Muscle of arm (tissue), 14 donors: ENCODE data around the gene PPP4R4. TPM values are rescaled to one million over a fixed set of nuclear protein-coding genes. Genes with fewer than 3 reads are reported as not detected.
A peak's percentile ranks its signal among the peaks of the same experiment; 100 is the strongest.

ENCODE experiments used
- DNase-seq: peaks from one replicate; pipeline ENCODE4 v3.0.0-alpha.2; 2013
- long read RNA-seq, 11 donors: transcript quantifications; one replicate each; lab custom pipeline, GENCODE V29; 2026
- polyA plus RNA-seq, 12 donors: library from polyadenylated mRNA; unstranded; fragments of 120-200 nt; gene quantifications; one replicate each; pipeline ENCODE4 v1.2.1, GENCODE V29; 2013; ENCODE audit not compliant: insufficient read length in 12 of 12

The PPP4R4 gene
- polyA plus RNA-seq, result under 1 TPM in 8 of 12 donors, not detected in 4; 0.10 to 0.30 (median 0.19) TPM
- long read RNA-seq, donor 1, result 0 reads
- long read RNA-seq, donor 2, result 0 reads
- long read RNA-seq, donor 3, result 0 reads
- long read RNA-seq, donor 4, result 0 reads
- long read RNA-seq, donor 5, result 0 reads
- long read RNA-seq, donor 6, result 0 reads
- long read RNA-seq, donor 7, result 0 reads
- long read RNA-seq, donor 8, result 0 reads
- long read RNA-seq, donor 9, result 0 reads
- long read RNA-seq, donor 10, result 0 reads
- long read RNA-seq, donor 11, result 0 reads

DNA sequence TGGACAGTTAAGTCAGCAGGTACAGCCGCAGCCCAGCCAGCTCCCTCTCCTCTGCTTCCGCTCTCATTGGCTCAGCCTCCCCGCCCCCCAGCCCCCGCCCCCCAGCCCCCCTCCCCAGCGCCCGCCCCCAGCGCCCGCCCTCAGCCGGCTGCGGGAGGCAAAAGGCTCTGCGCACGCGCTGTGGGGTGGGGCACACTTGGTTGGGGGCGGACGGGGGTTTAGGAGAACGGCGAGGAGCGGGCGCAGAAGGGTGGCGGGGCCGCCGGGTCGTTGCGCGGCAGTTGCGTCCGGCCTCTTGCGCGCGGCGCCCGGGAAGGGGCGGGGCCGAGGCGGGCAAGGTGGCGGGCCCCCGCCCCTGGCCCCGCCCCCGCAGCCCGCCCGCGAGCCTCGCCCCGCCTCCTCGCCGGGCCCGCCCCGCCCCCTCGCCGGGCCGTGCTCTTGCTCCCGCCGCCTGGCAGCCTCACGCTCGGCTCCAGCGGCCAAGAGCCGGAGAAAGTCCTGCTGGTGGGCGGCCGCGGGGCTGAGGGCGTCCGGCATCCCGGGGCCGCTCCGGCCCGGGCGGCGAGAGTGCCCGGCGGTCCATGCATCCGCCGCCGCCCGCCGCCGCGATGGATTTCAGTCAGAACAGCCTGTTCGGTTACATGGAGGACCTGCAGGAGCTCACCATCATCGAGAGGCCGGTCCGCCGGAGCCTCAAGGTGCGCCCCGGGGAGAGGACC is at the start of gene PPP4R4:
Gene PPP4R4 (plus strand): TSS at position 438 of the 719 bp plus-strand sequence. CDS start 144 bp downstream, at position 582.
- DNase-seq, result peak; percentile 69

DNA sequence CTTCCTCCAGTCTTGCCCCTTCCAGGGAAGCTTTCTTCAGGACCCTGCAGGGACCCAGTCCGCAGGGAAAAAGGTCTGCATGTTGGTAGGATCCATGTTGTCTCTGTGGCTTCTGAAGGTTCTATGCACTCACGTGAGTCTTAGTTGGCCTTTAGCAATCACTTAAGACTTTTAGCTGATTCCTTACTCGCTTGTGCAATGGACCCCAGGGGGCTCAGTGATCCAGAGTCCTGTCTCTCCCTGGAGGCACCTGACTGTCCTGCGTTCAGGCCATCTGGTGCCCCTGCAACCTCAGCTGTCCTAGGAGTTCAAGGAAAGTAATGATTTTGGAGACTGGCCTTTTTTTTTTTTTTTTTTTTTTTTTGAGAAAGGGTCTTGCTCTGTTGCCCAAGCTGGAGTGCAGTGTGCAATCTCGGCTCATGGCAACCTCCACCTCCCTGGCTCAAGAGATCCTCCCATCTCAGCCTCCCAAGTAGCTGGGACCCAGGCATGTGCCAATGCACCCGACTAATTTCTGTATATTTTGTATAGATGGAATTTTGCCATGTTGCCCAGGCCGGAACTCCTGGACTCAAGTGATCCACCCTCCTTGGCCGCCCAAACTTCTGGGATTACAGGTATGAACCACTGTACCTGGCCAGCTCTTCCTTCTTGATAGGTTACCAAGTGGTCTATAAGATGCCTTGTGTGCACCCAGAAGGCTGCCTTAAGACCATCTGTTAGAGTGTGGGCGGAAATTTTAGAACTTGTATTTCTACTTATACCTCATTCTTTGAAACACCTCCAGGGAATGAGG is 49.3 kb upstream of the PPP4R4 start:
- no peak for DNase-seq

DNA sequence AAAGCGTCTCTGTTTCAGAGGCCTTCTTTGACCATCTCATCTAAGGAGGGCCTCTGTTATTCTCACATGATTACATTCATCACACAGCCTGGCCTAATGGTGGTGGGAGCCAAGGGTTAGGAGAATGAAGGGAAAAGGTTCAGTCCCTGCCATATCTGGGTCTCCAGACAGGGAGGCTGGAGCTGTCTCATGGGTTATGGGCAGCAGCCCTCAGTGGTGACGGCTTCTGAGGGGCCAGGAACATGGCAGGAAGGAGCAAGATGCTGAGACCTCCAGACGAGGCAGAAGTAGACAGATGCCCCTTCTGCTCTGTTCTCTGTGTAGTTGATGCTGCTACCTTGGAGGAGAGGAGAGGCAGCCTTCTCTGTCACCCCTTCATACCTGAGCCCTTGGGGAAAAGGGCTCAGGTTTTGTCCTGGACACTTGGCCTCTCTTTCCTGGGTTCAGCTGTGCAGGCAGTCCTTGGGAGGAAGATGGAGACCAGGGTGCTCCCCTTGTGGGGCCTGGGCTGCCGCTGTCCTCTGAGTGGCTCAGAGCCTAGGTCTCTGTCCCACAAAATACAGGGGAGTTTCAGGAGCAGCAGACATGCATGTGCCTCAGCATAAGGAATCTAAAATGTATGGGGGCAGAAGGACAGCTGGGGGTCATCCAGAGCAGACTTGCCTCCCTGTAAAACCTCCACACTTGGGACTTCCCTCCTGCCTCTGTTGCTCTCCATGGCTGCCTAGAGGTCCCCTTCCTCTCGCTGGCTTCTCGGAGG is 48.3 kb upstream of the PPP4R4 start:
- no peak for DNase-seq

- DNase-seq, result no peak
Measured at GRCh38 chr14:94126419-94126677, 47.8 kb upstream of the PPP4R4 start.

DNA sequence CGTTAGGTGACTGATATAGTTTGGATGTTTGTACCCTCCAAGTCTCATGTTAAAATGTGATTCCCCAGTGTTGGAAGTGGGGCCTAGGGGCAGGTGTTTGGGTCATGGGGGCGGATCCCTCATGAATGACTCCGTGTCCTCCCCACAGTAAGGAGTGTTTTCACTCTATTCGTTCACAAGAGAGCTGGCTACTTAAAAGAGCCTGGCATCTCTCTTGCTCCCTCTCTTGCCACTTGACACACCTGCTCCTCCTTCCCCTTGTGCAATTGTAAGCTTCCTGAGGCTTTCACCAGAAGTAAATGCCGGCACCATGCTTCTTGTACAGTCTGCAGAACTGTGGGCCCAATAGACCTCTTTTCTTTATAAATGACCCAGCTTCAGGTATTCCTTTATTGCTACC is 47.3 kb upstream of the PPP4R4 start:
- no peak for DNase-seq

- no peak for DNase-seq
Measured at GRCh38 chr14:94127330-94127729, 46.8 kb upstream of the PPP4R4 start.

- DNase-seq, result no peak
Measured at GRCh38 chr14:94128216-94128839, 45.8 kb upstream of the PPP4R4 start.

- DNase-seq, result peak; percentile 54
Measured at GRCh38 chr14:94129111-94129757, 44.9 kb upstream of the PPP4R4 start, which contains the start of gene IFI27L2. TSS of gene IFI27L2 (minus strand) at chr14:94129604. CDS start at chr14:94129564, 40 bp downstream.

DNA sequence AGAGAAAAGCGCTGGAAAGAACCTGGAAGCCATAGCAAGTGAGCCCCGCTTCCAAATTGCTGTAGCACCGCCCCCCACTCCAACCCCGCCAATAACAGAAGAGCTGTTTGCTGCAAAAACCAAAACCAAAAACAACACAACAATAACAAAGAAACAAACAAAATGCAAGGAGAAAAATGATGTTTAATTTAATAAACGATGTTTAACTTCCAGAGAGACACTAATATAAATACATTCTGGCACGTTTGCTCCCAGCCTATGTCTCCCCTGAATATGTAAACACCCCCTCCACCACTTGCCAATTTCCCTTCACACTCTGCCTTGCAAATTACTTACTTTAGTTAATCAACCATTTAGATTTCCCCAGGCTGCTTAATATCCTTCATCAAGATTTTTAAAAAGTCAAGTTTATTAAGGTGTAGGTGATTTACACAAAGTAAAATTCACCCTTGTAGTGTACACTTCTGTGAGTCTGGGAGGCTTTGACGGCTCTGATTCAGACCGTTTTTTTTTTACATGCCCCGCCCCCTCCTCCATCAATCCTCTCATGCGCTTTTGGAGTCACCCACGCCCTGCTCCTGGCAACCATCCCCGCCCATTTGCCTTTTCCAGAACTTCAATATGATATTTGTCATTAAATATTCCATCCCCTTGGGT is 44.2 kb upstream of the PPP4R4 start:
- DNase-seq, result peak; percentile 25

DNA sequence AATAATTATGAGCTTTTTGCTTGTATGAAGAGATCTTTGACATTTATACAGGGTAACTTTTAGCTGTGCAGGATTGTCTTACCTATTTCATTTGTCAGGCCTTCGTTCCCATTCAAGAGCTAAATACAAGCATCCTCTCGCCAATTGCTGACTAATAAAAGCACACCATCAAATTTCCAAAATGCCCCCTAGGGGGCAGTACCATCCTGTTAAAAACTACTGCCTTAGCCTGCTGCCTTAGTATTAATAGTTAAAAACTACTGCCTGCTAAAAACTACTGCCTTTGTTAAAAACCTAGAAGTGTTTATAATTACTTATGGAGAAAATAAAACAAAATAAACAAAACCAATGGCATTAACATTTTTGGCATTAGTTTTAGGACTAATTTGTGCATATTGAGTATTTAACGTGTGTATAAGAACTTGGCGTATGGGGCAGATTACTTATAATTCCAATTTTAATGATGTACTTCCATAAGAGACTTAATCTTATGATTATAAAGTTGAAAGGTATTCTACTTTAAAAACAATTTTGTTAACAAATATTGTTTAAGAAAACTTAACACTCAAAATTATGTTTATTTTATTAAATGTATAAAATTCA is 41.7 kb upstream of the PPP4R4 start:
- DNase-seq, result peak; percentile 58

DNA sequence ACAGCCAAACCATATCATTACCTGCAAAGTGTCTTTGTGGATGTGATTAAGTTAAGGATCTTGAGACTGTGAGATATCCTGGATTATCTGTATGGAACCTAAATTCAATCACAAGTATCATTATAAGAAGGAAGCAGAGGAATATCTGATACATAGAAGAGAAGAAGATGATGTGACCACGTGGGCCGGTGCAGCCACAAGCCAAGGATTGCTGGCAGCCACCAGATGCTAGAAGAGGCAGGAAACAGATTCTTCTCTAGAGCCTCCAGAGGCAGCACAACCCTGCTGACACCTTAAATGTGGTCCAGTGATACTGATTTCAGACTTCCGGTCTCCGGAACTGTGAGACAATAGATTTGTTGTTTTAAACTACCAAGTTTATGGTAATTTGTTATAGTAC is 38.6 kb upstream of the PPP4R4 start:
- no peak for DNase-seq

- DNase-seq, result peak; percentile 84
Measured at GRCh38 chr14:94136575-94137331, 37.4 kb upstream of the PPP4R4 start.

DNA sequence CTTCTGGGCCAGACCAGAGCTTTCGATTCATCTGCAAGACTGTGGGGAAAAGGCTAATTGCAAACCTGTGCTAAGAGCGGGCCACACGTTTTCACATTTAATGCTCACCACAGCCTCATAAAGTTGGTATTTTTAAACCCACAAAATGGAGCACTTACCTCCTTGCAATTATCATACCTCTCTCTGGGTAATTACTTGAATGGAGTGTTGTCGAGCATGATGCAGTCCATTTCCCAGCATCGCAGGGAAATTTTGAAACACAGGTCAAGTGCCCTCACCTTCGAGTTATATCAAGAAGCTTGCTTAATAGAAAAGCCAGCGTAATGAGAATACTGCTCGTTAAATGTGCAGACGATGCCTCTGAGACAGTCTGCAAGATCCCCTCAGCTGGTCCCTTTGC is 35.9 kb upstream of the PPP4R4 start:
- no peak for DNase-seq

DNA sequence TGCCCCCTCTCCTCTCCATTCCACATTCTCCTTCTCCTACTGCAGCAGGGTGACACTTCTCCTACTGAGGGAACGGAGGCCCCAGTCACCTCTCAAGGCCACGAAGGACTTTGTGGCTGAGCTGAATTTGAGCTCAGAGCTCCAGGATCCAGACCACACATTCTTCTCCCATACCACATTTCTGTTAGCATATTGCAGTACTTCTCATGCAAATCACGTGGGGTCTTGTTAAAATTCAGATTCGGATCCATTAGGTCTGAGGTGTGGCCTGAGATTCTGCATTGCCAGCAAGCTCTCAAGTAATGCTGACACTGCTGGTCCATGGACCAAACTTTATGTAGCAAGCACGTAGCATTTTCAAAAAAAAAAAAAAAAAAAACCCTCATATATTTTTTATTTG is 35.1 kb upstream of the PPP4R4 start:
- DNase-seq, result no peak

DNA sequence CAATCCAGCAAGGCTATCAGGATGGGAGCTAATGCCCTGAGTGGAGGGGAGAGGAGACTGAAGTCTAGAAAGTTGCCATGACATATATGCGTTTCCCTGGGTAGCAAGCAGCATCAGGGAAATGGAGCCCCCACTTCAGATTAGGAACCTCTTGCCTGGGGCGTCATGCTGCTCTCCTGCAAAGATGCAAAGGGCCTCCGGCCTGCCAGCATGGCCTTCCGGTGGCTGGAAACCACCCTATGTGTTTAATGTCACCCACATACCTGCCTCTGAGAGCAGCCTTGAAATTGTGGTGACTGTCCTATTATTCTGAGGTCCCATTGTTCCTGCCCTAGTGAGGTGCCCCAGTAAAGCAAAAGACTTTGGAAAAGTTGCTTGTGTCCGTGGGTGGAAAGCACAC is 34.7 kb upstream of the PPP4R4 start:
- DNase-seq, result no peak

- no peak for DNase-seq
Measured at GRCh38 chr14:94142247-94142646, 31.9 kb upstream of the PPP4R4 start.

DNA sequence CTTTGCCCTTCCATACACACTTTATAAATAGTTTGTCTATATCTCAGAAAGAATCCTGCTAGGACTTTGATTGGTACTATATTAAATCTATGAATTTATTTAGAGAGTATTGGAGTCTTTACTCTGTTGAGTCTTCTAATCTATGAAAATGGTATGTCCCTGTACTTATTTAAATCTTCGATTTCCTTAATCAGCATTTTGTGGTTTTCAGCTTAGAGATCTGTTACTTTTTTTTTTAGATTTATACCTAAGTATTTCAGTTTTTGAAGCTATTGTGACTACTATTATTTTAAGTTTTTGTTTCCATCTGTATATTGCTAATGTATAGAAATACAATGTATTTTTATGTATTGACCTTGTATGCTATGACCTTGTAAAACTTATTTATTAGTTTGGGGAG is 31.3 kb upstream of the PPP4R4 start:
- no peak for DNase-seq

- no peak for DNase-seq
Measured at GRCh38 chr14:94143239-94143638, 30.9 kb upstream of the PPP4R4 start.

GRCh38 chr14:94143711-94144110 is 30.4 kb upstream of the PPP4R4 start:
- DNase-seq, result no peak
